OCI-LY1 (cell line): ENCODE results near the gene ZMIZ1.
A peak's percentile ranks its signal among the peaks of the same experiment; 100 is the strongest.

Experiments
- H2AFZ ChIP-seq: fragments of 200-600 bp; sonication (generic), shearing (Covaris generic); 2 replicates; pipeline ENCODE4 v1.6.0; 2014; ENCODE audit warnings: antibody characterized with exemption, mild to moderate bottlenecking, low read length
- H3F3A ChIP-seq: fragments of 200-600 bp; sonication (generic), shearing (Covaris generic); 2 replicates; pipeline ENCODE4 v1.6.0; 2014; ENCODE audit warnings: mild to moderate bottlenecking, antibody characterized with exemption, low read length, moderate library complexity; ENCODE audit not compliant: insufficient read depth
- H3K27ac ChIP-seq: fragments of 200-600 bp; sonication (generic); 2 replicates; pipeline ENCODE4 v1.5.1; 2014; ENCODE audit warnings: low read length, mixed run types, mild to moderate bottlenecking, low read depth; ENCODE audit not compliant: poor library complexity, severe bottlenecking
- H3K27me3 ChIP-seq: fragments of 200-600 bp; sonication (generic); 2 replicates; pipeline ENCODE4 v1.6.0; 2014; ENCODE audit warnings: antibody characterized with exemption, mild to moderate bottlenecking, low read length, moderate library complexity; ENCODE audit not compliant: insufficient read depth
- H3K36me3 ChIP-seq: fragments of 200-600 bp; sonication (generic); 2 replicates; pipeline ENCODE4 v1.6.1; 2014; ENCODE audit warnings: mild to moderate bottlenecking, antibody characterized with exemption, low read length, moderate library complexity, mixed read lengths; ENCODE audit not compliant: insufficient read depth
- H3K4me1 ChIP-seq: fragments of 200-600 bp; sonication (generic); 2 replicates; pipeline ENCODE4 v1.5.1; 2014; ENCODE audit warnings: mild to moderate bottlenecking, low read length, moderate library complexity; ENCODE audit not compliant: insufficient read depth, severe bottlenecking
- H3K4me2 ChIP-seq: fragments of 200-600 bp; sonication (generic), shearing (Covaris generic); 2 replicates; pipeline ENCODE4 v1.6.1; 2014; ENCODE audit warnings: low read length
- H3K4me3 ChIP-seq: fragments of 200-600 bp; sonication (generic); 2 replicates; pipeline ENCODE4 v1.5.1; 2014; ENCODE audit warnings: low read length, low read depth, mild to moderate bottlenecking, mixed read lengths; ENCODE audit not compliant: poor library complexity, severe bottlenecking
- H3K79me2 ChIP-seq: fragments of 200-600 bp; shearing (Covaris generic); 2 replicates; pipeline ENCODE4 v1.6.1; 2016; ENCODE audit warnings: mixed run types, low read length, mixed read lengths; ENCODE audit not compliant: insufficient read depth
- H3K9ac ChIP-seq: fragments of 200-600 bp; sonication (generic), shearing (Covaris generic); 2 replicates; pipeline ENCODE4 v1.6.1; 2014; ENCODE audit warnings: mild to moderate bottlenecking, low read length, mixed read lengths
- H3K9me2 ChIP-seq: fragments of 200-600 bp; sonication (generic), shearing (Covaris generic); 2 replicates; pipeline ENCODE4 v1.6.1; 2014; ENCODE audit warnings: low read depth, mild to moderate bottlenecking, low read length, mixed read lengths
- H3K9me3 ChIP-seq: fragments of 200-600 bp; shearing (Covaris generic); 2 replicates; pipeline ENCODE4 v1.6.1; 2014; ENCODE audit warnings: low read length, mixed read lengths
- H4K20me1 ChIP-seq: fragments of 200-600 bp; sonication (generic), shearing (Covaris generic); 2 replicates; pipeline ENCODE4 v1.6.0; 2016; ENCODE audit warnings: mild to moderate bottlenecking, low read length; ENCODE audit not compliant: insufficient read depth
- CTCF ChIP-seq: fragments of 200-600 bp; sonication (generic), shearing (Covaris generic); IDR thresholded peaks from 2 replicates; pipeline ENCODE4 v1.5.1; 2017; ENCODE audit warnings: mild to moderate bottlenecking, antibody characterized with exemption, low read length, moderate library complexity, mixed read lengths
- EZH2 ChIP-seq: fragments of 200-600 bp; sonication (generic), shearing (Covaris generic); IDR thresholded peaks from 2 replicates; pipeline ENCODE4 v1.8.0; 2017; ENCODE audit warnings: borderline replicate concordance, mixed run types, mild to moderate bottlenecking, antibody characterized with exemption, low read length, moderate library complexity, mixed read lengths

ZMIZ1 gene

GRCh38 chr10:79346012-79346340, 277.2 kb downstream of the ZMIZ1 start:
- Histone ChIP-seq H3K9me2 (no peaks in the 10 kb centered on the region), H3K27me3 (no peaks in the 10 kb centered on the region), H3K4me2 (no peak overlapping the region), H3K4me1 (peaks cover 24% of the 10 kb centered on the region), H3K9ac (no peak overlapping the region), H3K9me3 (no peaks in the 10 kb centered on the region), H3K27ac (no peak overlapping the region), H2AFZ (no peak overlapping the region), H3K4me3 (no peak overlapping the region), H3F3A (no peaks in the 10 kb centered on the region), H3K36me3 (peaks cover 29% of the 10 kb centered on the region), H3K79me2 (peaks cover 11% of the 10 kb centered on the region), H4K20me1 (no peaks in the 10 kb centered on the region)
- TF ChIP-seq EZH2: no peak
- TF ChIP-seq CTCF: no peak

- H3F3A ChIP-seq: no peaks in the 10 kb centered on the region
- no peak for TF ChIP-seq EZH2
- TF ChIP-seq CTCF: no peak
- peaks cover 24% of the 10 kb centered on the region for H3K4me1 ChIP-seq
- H3K4me3 ChIP-seq: peak overlapping the region; percentile 97
- H3K27ac ChIP-seq: peak overlapping the region; percentile 62
- H3K9me3 ChIP-seq: no peaks in the 10 kb centered on the region
- H4K20me1 ChIP-seq: no peaks in the 10 kb centered on the region
- H3K36me3 ChIP-seq: peaks cover 34% of the 10 kb centered on the region
- H3K9me2 ChIP-seq: no peaks in the 10 kb centered on the region
- H3K9ac ChIP-seq: peak overlapping the region; percentile 48; the same call in 1 of the 2 replicates
- peaks cover 11% of the 10 kb centered on the region for H3K79me2 ChIP-seq
- H3K27me3 ChIP-seq: no peaks in the 10 kb centered on the region
- H2AFZ ChIP-seq: no peak overlapping the region
- peak overlapping the region; percentile 52 for H3K4me2 ChIP-seq
Observed at GRCh38 chr10:79346388-79347225, 277.8 kb downstream of the ZMIZ1 start.

GRCh38 chr10:79347226-79347893, 278.6 kb downstream of the ZMIZ1 start, which contains the start of gene PPIF:
PPIF (plus strand) TSS chr10:79347469; CDS start chr10:79347549, 80 bp downstream.
- Histone ChIP-seq H3K36me3 (peaks cover 41% of the 10 kb centered on the region), H3F3A (no peaks in the 10 kb centered on the region), H2AFZ (no peak within 1 kb of the TSS), H3K9me2 (no peaks in the 10 kb centered on the region), H3K4me2 (peak within 1 kb of the TSS; percentile 90), H3K4me3 (peak within 1 kb of the TSS; percentile 97), H3K9ac (peak within 1 kb of the TSS; percentile 99), H3K27ac (peak within 1 kb of the TSS; percentile 62), H3K4me1 (peaks cover 24% of the 10 kb centered on the region), H3K79me2 (peaks cover 11% of the 10 kb centered on the region), H3K9me3 (no peaks in the 10 kb centered on the region), H4K20me1 (no peaks in the 10 kb centered on the region), H3K27me3 (no peaks in the 10 kb centered on the region)
- TF ChIP-seq CTCF (peak; percentile 82), EZH2 (no peak)
